ENCODE data around the gene MEF2B.

The MEF2B gene

GRCh38 chr19:19205416-19206410, 35.6 kb upstream of the MEF2B start:
- Histone ChIP-seq H3K4me1 (ENCODE audit: low read depth, poor library complexity, severe bottlenecking) (peaks cover 13% of the 10 kb centered on the region), H3K27me3 (ENCODE audit: insufficient read depth, low read depth) (0 out of 2 replicates have a peak, but pooled peaks cover 5% of the 10 kb centered on the region), H3K27ac (no peak overlapping the region), H3K4me2 (no peak overlapping the region), H3K79me2 (ENCODE audit: insufficient read depth, low read depth) (peaks cover 13% of the 10 kb centered on the region; the same call in 1 of the 2 replicates), H3K4me3 (IDR thresholded peaks at IDR 0.05; ENCODE audit: insufficient read depth, low read depth, low read length) (no peak overlapping the region), H3K36me3 (ENCODE audit: insufficient read depth) (no peaks in the 10 kb centered on the region), H4K20me1 (ENCODE audit: insufficient read depth) (no peaks in the 10 kb centered on the region), H2AFZ (ENCODE audit: low read depth) (no peak overlapping the region), H3K9ac (no peak overlapping the region)
- TF ChIP-seq CTCF (conservative IDR thresholded peaks at IDR 0.05; ENCODE audit: low read depth, low read length) = no peak

GRCh38 chr19:19204181-19204580, 34.1 kb upstream of the MEF2B start:
- Histone ChIP-seq H3K9ac (no peak overlapping the region), H3K27ac (no peak overlapping the region), H3K4me2 (no peak overlapping the region), H3K4me1 (ENCODE audit: low read depth, poor library complexity, severe bottlenecking) (peaks cover 6% of the 10 kb centered on the region), H3K4me3 (IDR thresholded peaks at IDR 0.05; ENCODE audit: insufficient read depth, low read depth, low read length) (no peak overlapping the region), H3K27me3 (ENCODE audit: insufficient read depth, low read depth) (no peaks in the 10 kb centered on the region), H3K36me3 (ENCODE audit: insufficient read depth) (no peaks in the 10 kb centered on the region), H3K79me2 (ENCODE audit: insufficient read depth, low read depth) (peaks cover 13% of the 10 kb centered on the region; the same call in 1 of the 2 replicates), H4K20me1 (ENCODE audit: insufficient read depth) (no peaks in the 10 kb centered on the region), H2AFZ (ENCODE audit: low read depth) (no peak overlapping the region)
- no peak for TF ChIP-seq CTCF (conservative IDR thresholded peaks at IDR 0.05; ENCODE audit: low read depth, low read length)

- Histone ChIP-seq H3K27me3 (ENCODE audit: insufficient read depth, low read depth) (no peaks in the 10 kb centered on the region), H3K4me1 (ENCODE audit: low read depth, poor library complexity, severe bottlenecking) (no peaks in the 10 kb centered on the region), H3K79me2 (ENCODE audit: insufficient read depth, low read depth) (peaks cover 13% of the 10 kb centered on the region; the same call in 1 of the 2 replicates), H3K36me3 (ENCODE audit: insufficient read depth) (no peaks in the 10 kb centered on the region), H3K4me2 (peak within 1 kb of the TSS; percentile 96), H4K20me1 (ENCODE audit: insufficient read depth) (no peaks in the 10 kb centered on the region), H3K4me3 (IDR thresholded peaks at IDR 0.05; ENCODE audit: insufficient read depth, low read depth, low read length) (no peak within 1 kb of the TSS), H3K9ac (peak within 1 kb of the TSS; percentile 78), H2AFZ (ENCODE audit: low read depth) (peak within 1 kb of the TSS; percentile 58; the same call in 1 of the 2 replicates), H3K27ac (peak within 1 kb of the TSS; percentile 60)
- TF ChIP-seq CTCF (conservative IDR thresholded peaks at IDR 0.05; ENCODE audit: low read depth, low read length) = no peak
These were observed 33.2 kb upstream of the MEF2B start, which contains the start of gene NR2C2AP for GRCh38 chr19:19203012-19203856. Gene NR2C2AP (minus strand): TSS chr19:19203414. CDS start chr19:19203060, 354 bp downstream.

GRCh38 chr19:19202707-19203011, 32.6 kb upstream of the MEF2B start:
- no peaks in the 10 kb centered on the region for H3K36me3 ChIP-seq (ENCODE audit: insufficient read depth)
- H3K27ac ChIP-seq = peak overlapping the region; percentile 60
- TF ChIP-seq CTCF (conservative IDR thresholded peaks at IDR 0.05; ENCODE audit: low read depth, low read length) = no peak

More at GRCh38 chr19:19202707-19203011, 32.6 kb upstream of the MEF2B start:
- H2AFZ ChIP-seq (ENCODE audit: low read depth) = peak overlapping the region; percentile 58; the same call in 1 of the 2 replicates
- peak overlapping the region; percentile 78 for H3K9ac ChIP-seq
- no peak overlapping the region for H3K4me3 ChIP-seq (IDR thresholded peaks at IDR 0.05; ENCODE audit: insufficient read depth, low read depth, low read length)
- no peaks in the 10 kb centered on the region for H3K4me1 ChIP-seq (ENCODE audit: low read depth, poor library complexity, severe bottlenecking)
- peak overlapping the region; percentile 96 for H3K4me2 ChIP-seq
- no peaks in the 10 kb centered on the region for H4K20me1 ChIP-seq (ENCODE audit: insufficient read depth)
- H3K79me2 ChIP-seq (ENCODE audit: insufficient read depth, low read depth) = peaks cover 13% of the 10 kb centered on the region; the same call in 1 of the 2 replicates
- no peaks in the 10 kb centered on the region for H3K27me3 ChIP-seq (ENCODE audit: insufficient read depth, low read depth)

Measured in KMS-11 (cell line).